Trophoblast cell (in vitro differentiated cells and primary cell): ENCODE results near the gene ACKR3.

Experiments used
- DNase-seq, 2 donors: peaks; one replicate each; pipeline ENCODE4 v3.0.0-alpha.2; 2016
- H2AFZ ChIP-seq: 2 replicates; pipeline ENCODE4 v1.6.1; 2013; ENCODE audit warnings: low read length, moderate library complexity, mild to moderate bottlenecking; ENCODE audit not compliant: insufficient read depth, poor library complexity
- H2AK5ac ChIP-seq: 2 replicates; pipeline ENCODE4 v1.6.1; 2013; ENCODE audit warnings: mild to moderate bottlenecking, low read length
- H2BK120ac ChIP-seq: 2 replicates; pipeline ENCODE4 v1.6.1; 2013; ENCODE audit warnings: low read length, mild to moderate bottlenecking, moderate library complexity; ENCODE audit not compliant: insufficient read depth, poor library complexity
- H2BK12ac ChIP-seq: 2 replicates; pipeline ENCODE4 v1.6.1; 2013; ENCODE audit warnings: mild to moderate bottlenecking, low read length, moderate library complexity
- H2BK5ac ChIP-seq: 2 replicates; pipeline ENCODE4 v1.6.1; 2013; ENCODE audit warnings: low read length, low read depth, moderate library complexity, mild to moderate bottlenecking; ENCODE audit not compliant: poor library complexity
- H3K14ac ChIP-seq: 2 replicates; pipeline ENCODE4 v1.6.1; 2013; ENCODE audit warnings: mild to moderate bottlenecking, low read length
- H3K18ac ChIP-seq: 2 replicates; pipeline ENCODE4 v1.6.1; 2013; ENCODE audit warnings: mild to moderate bottlenecking, low read length
- H3K23ac ChIP-seq: 2 replicates; pipeline ENCODE4 v1.6.1; 2013; ENCODE audit warnings: low read length
- H3K27ac ChIP-seq: 2 replicates; pipeline ENCODE4 v1.5.1; 2013; ENCODE audit warnings: low read depth, mild to moderate bottlenecking, inconsistent platforms, low read length, moderate library complexity
- H3K27me3 ChIP-seq: 2 replicates; pipeline ENCODE4 v1.6.1; 2013; ENCODE audit warnings: inconsistent platforms, mild to moderate bottlenecking, low read length, moderate library complexity; ENCODE audit not compliant: insufficient read depth
- H3K36me3 ChIP-seq, 2 experiments: 1 replicate in 1 of 2; 2 replicates in 1 of 2; pipeline ENCODE4 v1.6.1; 2013; ENCODE audit warnings: low read length in 2 of 2, mild to moderate bottlenecking in 2 of 2, moderate library complexity in 1 of 2; ENCODE audit not compliant: insufficient read depth in 2 of 2, control insufficient read depth in 1 of 2
- H3K4ac ChIP-seq: 2 replicates; pipeline ENCODE4 v1.6.1; 2013; ENCODE audit warnings: low read depth, mild to moderate bottlenecking, low read length, moderate library complexity
- H3K4me1 ChIP-seq, 2 experiments: 1 replicate in 1 of 2; 2 replicates in 1 of 2; pipeline ENCODE4 v1.6.1; 2013; ENCODE audit warnings: low read length in 2 of 2, mild to moderate bottlenecking in 2 of 2, moderate library complexity in 1 of 2; ENCODE audit not compliant: insufficient read depth in 2 of 2, control insufficient read depth in 1 of 2
- H3K4me2 ChIP-seq: 2 replicates; pipeline ENCODE4 v1.6.1; 2013; ENCODE audit warnings: inconsistent platforms, mild to moderate bottlenecking, low read length, moderate library complexity
- H3K4me3 ChIP-seq: 2 replicates; pipeline ENCODE4 v1.5.1; 2013; ENCODE audit warnings: mild to moderate bottlenecking, low read depth, low read length, inconsistent platforms
- H3K79me1 ChIP-seq: one replicate; pipeline ENCODE4 v1.6.1; 2013; ENCODE audit warnings: low read length
- H3K79me2 ChIP-seq: 2 replicates; pipeline ENCODE4 v1.6.1; 2013; ENCODE audit warnings: low read length, mild to moderate bottlenecking; ENCODE audit not compliant: control insufficient read depth, insufficient read depth, poor library complexity
- H3K9ac ChIP-seq: 2 replicates; pipeline ENCODE4 v1.6.1; 2013; ENCODE audit warnings: mild to moderate bottlenecking, low read length
- H3K9me3 ChIP-seq: 2 replicates; pipeline ENCODE4 v1.6.1; 2013; ENCODE audit warnings: low read depth, mild to moderate bottlenecking, control low read depth, inconsistent platforms, low read length; ENCODE audit not compliant: insufficient read depth
- H4K12ac ChIP-seq: 2 replicates; pipeline ENCODE4 v1.6.1; 2013; ENCODE audit warnings: low read depth, mild to moderate bottlenecking, low read length, moderate library complexity
- H4K8ac ChIP-seq: 2 replicates; pipeline ENCODE4 v1.6.1; 2013; ENCODE audit warnings: low read depth, mild to moderate bottlenecking, low read length, moderate library complexity
- H4K91ac ChIP-seq: one replicate; pipeline ENCODE4 v1.6.1; 2013; ENCODE audit warnings: low read depth, mild to moderate bottlenecking, low read length, moderate library complexity
- WGBS: extraction: QIAGEN DNeasy Blood & Tissue Kit; methylation state at CpG from one replicate; pipeline ENCODE4 v1.1.7; 2013; ENCODE audit warnings: missing lambda C conversion rate; ENCODE audit not compliant: insufficient read length, insufficient coverage; ENCODE audit errors: extremely low coverage; 5-methylcytosine and 5-hydroxymethylcytosine counted together

The ACKR3 gene

GRCh38 chr2:236536727-236537398 lies 32.8 kb upstream of the ACKR3 start:
- Histone ChIP-seq H3K4me3 (no peak overlapping the region), H3K79me1 (no peaks in the 10 kb centered on the region), H4K8ac (no peak overlapping the region), H2BK120ac (no peak overlapping the region), H3K23ac (no peak overlapping the region), H3K4ac (no peak overlapping the region), H3K27me3 (no peaks in the 10 kb centered on the region), H3K79me2 (no peaks in the 10 kb centered on the region), H2BK5ac (no peak overlapping the region), H3K4me1 (no peaks in the 10 kb centered on the region), H3K9ac (no peak overlapping the region), H3K4me2 (no peak overlapping the region), H3K18ac (no peak overlapping the region), H2BK12ac (no peak overlapping the region), H4K91ac (no peak overlapping the region), H3K36me3 (no peaks in the 10 kb centered on the region), H3K14ac (no peak overlapping the region), H3K9me3 (peaks cover 3% of the 10 kb centered on the region), H2AK5ac (no peak overlapping the region), H4K12ac (no peak overlapping the region), H3K27ac (no peak overlapping the region), H2AFZ (no peak overlapping the region)
- DNase-seq: no peak
- no CpG with 5 or more reads among the region's 6 CpGs for WGBS

- Histone ChIP-seq H3K4ac (no peak overlapping the region), H3K4me2 (no peak overlapping the region), H4K8ac (no peak overlapping the region), H3K79me2 (no peaks in the 10 kb centered on the region), H2BK12ac (no peak overlapping the region), H3K9me3 (peaks cover 3% of the 10 kb centered on the region), H2AK5ac (no peak overlapping the region), H3K23ac (no peak overlapping the region), H3K9ac (no peak overlapping the region), H3K4me1 (no peaks in the 10 kb centered on the region), H3K27ac (no peak overlapping the region), H4K91ac (no peak overlapping the region), H2BK120ac (no peak overlapping the region), H3K36me3 (no peaks in the 10 kb centered on the region), H3K4me3 (no peak overlapping the region), H3K14ac (no peak overlapping the region), H3K27me3 (no peaks in the 10 kb centered on the region), H4K12ac (no peak overlapping the region), H3K18ac (no peak overlapping the region), H2BK5ac (no peak overlapping the region), H2AFZ (no peak overlapping the region), H3K79me1 (no peaks in the 10 kb centered on the region)
- WGBS: no CpG with 5 or more reads among the region's 5 CpGs
- DNase-seq: no peak
Observed at GRCh38 chr2:236538242-236538641, 31.4 kb upstream of the ACKR3 start.

GRCh38 chr2:236541008-236541562 lies 28.5 kb upstream of the ACKR3 start:
- no CpG with 5 or more reads among the region's 4 CpGs for WGBS
- no peak overlapping the region for H2BK120ac ChIP-seq

GRCh38 chr2:236544362-236544761 lies 25.3 kb upstream of the ACKR3 start:
- Histone ChIP-seq H3K36me3 (no peaks in the 10 kb centered on the region), H2AFZ (no peak overlapping the region), H2BK12ac (no peak overlapping the region), H3K79me1 (no peaks in the 10 kb centered on the region), H2AK5ac (no peak overlapping the region), H4K91ac (no peak overlapping the region), H3K18ac (no peak overlapping the region), H2BK120ac (no peak overlapping the region), H3K79me2 (no peaks in the 10 kb centered on the region), H3K4me1 (no peaks in the 10 kb centered on the region), H3K14ac (no peak overlapping the region), H3K4me2 (no peak overlapping the region), H3K4me3 (no peak overlapping the region), H3K4ac (no peak overlapping the region), H4K8ac (no peak overlapping the region), H3K23ac (no peak overlapping the region), H3K27me3 (no peaks in the 10 kb centered on the region), H3K9me3 (no peaks in the 10 kb centered on the region), H2BK5ac (no peak overlapping the region), H3K9ac (no peak overlapping the region), H3K27ac (no peak overlapping the region), H4K12ac (no peak overlapping the region)
- DNase-seq: no peak
- no CpG with 5 or more reads among the region's 13 CpGs for WGBS

More at GRCh38 chr2:236541008-236541562, 28.5 kb upstream of the ACKR3 start:
- H3K4ac ChIP-seq: no peak overlapping the region
- no peaks in the 10 kb centered on the region for H3K27me3 ChIP-seq
- H2BK5ac ChIP-seq: no peak overlapping the region
- H4K8ac ChIP-seq: no peak overlapping the region
- no peak overlapping the region for H3K14ac ChIP-seq
- no peaks in the 10 kb centered on the region for H3K36me3 ChIP-seq
- H2AFZ ChIP-seq: no peak overlapping the region
- peak in 1 of 2 donors; percentile 43 for DNase-seq
- H3K27ac ChIP-seq: no peak overlapping the region
- H2AK5ac ChIP-seq: no peak overlapping the region
- H3K79me1 ChIP-seq: no peaks in the 10 kb centered on the region
- no peak overlapping the region for H3K23ac ChIP-seq
- H3K4me3 ChIP-seq: no peak overlapping the region
- H3K9ac ChIP-seq: no peak overlapping the region
- no peak overlapping the region for H2BK12ac ChIP-seq
- H4K91ac ChIP-seq: no peak overlapping the region
- no peaks in the 10 kb centered on the region for H3K4me1 ChIP-seq
- no peaks in the 10 kb centered on the region for H3K79me2 ChIP-seq
- H3K4me2 ChIP-seq: no peak overlapping the region
- no peak overlapping the region for H3K18ac ChIP-seq
- H4K12ac ChIP-seq: no peak overlapping the region
- H3K9me3 ChIP-seq: peaks cover 2% of the 10 kb centered on the region
